ENCODE measurements around the gene SNX30.

The SNX30 gene

GRCh38 chr9:112777914-112778313 lies 27.4 kb downstream of the SNX30 start:
- no peak overlapping the region for H3K4me3 ChIP-seq (ENCODE audit: low read depth, low read length)
- no peak for TF ChIP-seq CTCF (IDR thresholded peaks at IDR 0.05; ENCODE audit: low read depth, low read length, missing control alignments)
- no peak for DNase-seq (ENCODE audit: low read depth)
- in situ Hi-C loops (cut with HindIII; ENCODE audit: low sequenced_read_pairs) = no loop called here

- H3K4me3 ChIP-seq (ENCODE audit: low read depth, low read length) = no peak overlapping the region
- in situ Hi-C loops (cut with HindIII; ENCODE audit: low sequenced_read_pairs) = no loop called here
- TF ChIP-seq CTCF (IDR thresholded peaks at IDR 0.05; ENCODE audit: low read depth, low read length, missing control alignments) = no peak
- DNase-seq (ENCODE audit: low read depth) = no peak
Measured at GRCh38 chr9:112780450-112781036, 30.0 kb downstream of the SNX30 start.

GRCh38 chr9:112782218-112782617 lies 31.7 kb downstream of the SNX30 start:
- no peak for TF ChIP-seq CTCF (IDR thresholded peaks at IDR 0.05; ENCODE audit: low read depth, low read length, missing control alignments)
- no peak for DNase-seq (ENCODE audit: low read depth)
- no peak overlapping the region for H3K4me3 ChIP-seq (ENCODE audit: low read depth, low read length)
- in situ Hi-C loops (cut with HindIII; ENCODE audit: low sequenced_read_pairs) = no loop called here

GRCh38 chr9:112783551-112783954 lies 33.0 kb downstream of the SNX30 start:
- DNase-seq (ENCODE audit: low read depth) = no peak
- in situ Hi-C loops (cut with HindIII; ENCODE audit: low sequenced_read_pairs) = no loop called here
- no peak for TF ChIP-seq CTCF (IDR thresholded peaks at IDR 0.05; ENCODE audit: low read depth, low read length, missing control alignments)
- no peak overlapping the region for H3K4me3 ChIP-seq (ENCODE audit: low read depth, low read length)

- no peak overlapping the region for H3K4me3 ChIP-seq (ENCODE audit: low read depth, low read length)
- in situ Hi-C loops (cut with HindIII; ENCODE audit: low sequenced_read_pairs) = no loop called here
- DNase-seq (ENCODE audit: low read depth) = no peak
- TF ChIP-seq CTCF (IDR thresholded peaks at IDR 0.05; ENCODE audit: low read depth, low read length, missing control alignments) = no peak
Measured at GRCh38 chr9:112784020-112784785, 33.6 kb downstream of the SNX30 start.

- no peak for TF ChIP-seq CTCF (IDR thresholded peaks at IDR 0.05; ENCODE audit: low read depth, low read length, missing control alignments)
- DNase-seq (ENCODE audit: low read depth) = no peak
- in situ Hi-C loops (cut with HindIII; ENCODE audit: low sequenced_read_pairs) = loop anchor here (5.0 kb wide), 1 partner anchor 39 kb away; no protein-coding TSS in a partner anchor
- H3K4me3 ChIP-seq (ENCODE audit: low read depth, low read length) = no peak overlapping the region
Measured at GRCh38 chr9:112785986-112786385, 35.4 kb downstream of the SNX30 start.

All from astrocyte of the cerebellum (primary cell).